Right atrium auricular region (tissue), 2 donors: Measurements from ENCODE around the gene NMB. TPM values are rescaled to one million over a fixed set of nuclear protein-coding genes. Genes with fewer than 3 reads are reported as not detected.

Experiments used
- DNase-seq: peaks from one replicate; pipeline ENCODE4 v3.0.0-alpha.2; 2019; ENCODE audit warnings: low spot score
- H3K27ac ChIP-seq, 2 donors: fragments of 200-600 bp; sonication (generic); 1 replicate in 1 of 2; 2 replicates in 1 of 2; pipeline ENCODE4 v1.5.1; 2016 to 2019
- H3K27me3 ChIP-seq, 2 donors: fragments of 200-600 bp; sonication (generic); one replicate each; pipeline versions ENCODE4 v1.5.1 to v1.6.0; 2017 to 2019
- H3K36me3 ChIP-seq: fragments of 200-600 bp; sonication (generic); one replicate; pipeline ENCODE4 v1.5.1; 2016
- H3K4me1 ChIP-seq, 2 donors: fragments of 200-600 bp; sonication (generic); one replicate each; pipeline versions ENCODE4 v1.5.1 to v1.6.0; 2017 to 2019
- H3K4me3 ChIP-seq, 2 donors: fragments of 200-600 bp; sonication (generic); 1 replicate in 1 of 2; 2 replicates in 1 of 2; pipeline ENCODE4 v1.5.1; 2017 to 2019; ENCODE audit warnings: mild to moderate bottlenecking in 1 of 2, moderate library complexity in 1 of 2
- H3K9me3 ChIP-seq, 2 donors: fragments of 200-600 bp; sonication (generic); one replicate each; pipeline ENCODE4 v1.5.1; 2019
- CTCF ChIP-seq, 2 donors: fragments of 200-600 bp; sonication (generic); IDR thresholded peaks; one replicate each; pipeline ENCODE4 v1.5.1; 2019; ENCODE audit warnings: antibody characterized with exemption in 2 of 2
- total RNA-seq, 2 donors: library from RNA; depleted of rRNA; stranded (reverse); fragments of >200 nt; gene quantifications; one replicate each; pipeline ENCODE4 v1.1.0, GENCODE V29; 2016

The NMB gene
- total RNA-seq, 2 donors from 2014 or later = 1.0 to 6.3 TPM

- H3K27ac ChIP-seq = no peak overlapping the region
- H3K27me3 ChIP-seq = no peaks in the 10 kb centered on the region
- no peak for TF ChIP-seq CTCF (IDR thresholded peaks at IDR 0.05)
- H3K36me3 ChIP-seq = peaks cover 29% of the 10 kb centered on the region
- no peaks in the 10 kb centered on the region for H3K4me1 ChIP-seq
- DNase-seq = no peak
- no peaks in the 10 kb centered on the region for H3K9me3 ChIP-seq
- no peak overlapping the region for H3K4me3 ChIP-seq
Observed at GRCh38 chr15:84681831-84682230, 23.8 kb upstream of the NMB start.

DNA sequence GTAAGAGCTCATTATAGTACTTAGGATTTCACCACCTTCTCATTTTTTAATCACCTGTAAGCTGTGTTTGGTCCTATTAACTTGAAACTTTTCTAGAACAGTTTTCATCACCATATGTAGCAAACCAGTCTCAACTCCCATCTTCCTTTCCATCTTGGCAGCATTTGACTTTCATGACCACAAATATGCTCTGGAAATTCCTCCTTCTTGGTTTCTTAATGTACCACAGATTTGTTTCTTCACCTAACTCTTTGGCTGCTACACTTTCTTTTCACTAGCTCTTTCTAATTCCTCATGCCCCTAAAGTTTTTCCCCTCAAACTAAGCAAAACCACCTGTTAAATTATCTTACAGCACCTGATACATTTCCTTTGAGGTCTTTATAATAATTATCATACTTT lies 13.2 kb upstream of the NMB start:
- peaks cover 43% of the 10 kb centered on the region for H3K36me3 ChIP-seq

GRCh38 chr15:84669726-84670125 lies 11.7 kb upstream of the NMB start:
- no peak overlapping the region for H3K4me3 ChIP-seq
- TF ChIP-seq CTCF (IDR thresholded peaks at IDR 0.05) = no peak
- no peaks in the 10 kb centered on the region for H3K4me1 ChIP-seq
- no peaks in the 10 kb centered on the region for H3K9me3 ChIP-seq
- H3K27me3 ChIP-seq = no peaks in the 10 kb centered on the region
- no peak overlapping the region for H3K27ac ChIP-seq
- peaks cover 51% of the 10 kb centered on the region for H3K36me3 ChIP-seq
- no peak for DNase-seq

More for the DNA sequence above, 13.2 kb upstream of the NMB start:
- no peaks in the 10 kb centered on the region for H3K27me3 ChIP-seq
- H3K4me1 ChIP-seq = no peaks in the 10 kb centered on the region
- no peak for TF ChIP-seq CTCF (IDR thresholded peaks at IDR 0.05)
- H3K9me3 ChIP-seq = no peaks in the 10 kb centered on the region
- DNase-seq = no peak
- no peak overlapping the region for H3K27ac ChIP-seq
- H3K4me3 ChIP-seq = no peak overlapping the region

DNA sequence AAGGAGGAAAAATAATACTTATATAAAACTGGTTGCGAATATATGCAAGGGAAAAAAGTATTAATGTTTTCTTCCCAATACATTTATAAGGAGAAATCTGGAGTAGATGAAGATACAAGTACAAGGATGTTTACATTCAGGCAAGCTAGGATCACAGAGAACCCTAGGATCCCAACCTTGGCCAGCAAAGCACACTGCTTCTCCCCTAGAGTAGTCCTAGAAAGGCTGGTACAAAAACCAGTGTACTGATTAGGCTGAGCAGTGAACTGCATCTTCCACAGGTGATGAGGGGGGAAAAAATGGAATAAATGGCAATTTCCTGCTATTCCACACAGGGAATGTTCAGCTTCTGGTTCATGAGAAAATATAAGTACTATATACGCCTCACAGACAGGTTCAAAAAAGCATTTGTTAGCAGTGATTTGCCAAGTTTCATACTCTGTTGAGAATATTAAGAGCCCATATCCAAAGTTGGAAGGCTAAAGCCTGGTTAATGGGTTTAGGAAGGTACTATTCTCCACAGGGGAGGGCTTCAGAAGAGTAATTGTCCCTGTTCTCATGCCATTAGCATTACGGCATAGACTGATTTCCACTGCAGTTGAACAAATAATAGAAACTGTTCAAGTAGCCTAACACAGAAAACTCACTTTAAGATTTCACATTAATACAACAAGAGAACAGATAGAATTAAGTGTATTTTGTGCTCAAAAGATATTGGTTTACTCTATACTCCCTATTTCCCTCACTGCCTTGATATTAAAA lies 10.4 kb upstream of the NMB start:
- no peak for TF ChIP-seq CTCF (IDR thresholded peaks at IDR 0.05)
- no peaks in the 10 kb centered on the region for H3K27me3 ChIP-seq

DNA sequence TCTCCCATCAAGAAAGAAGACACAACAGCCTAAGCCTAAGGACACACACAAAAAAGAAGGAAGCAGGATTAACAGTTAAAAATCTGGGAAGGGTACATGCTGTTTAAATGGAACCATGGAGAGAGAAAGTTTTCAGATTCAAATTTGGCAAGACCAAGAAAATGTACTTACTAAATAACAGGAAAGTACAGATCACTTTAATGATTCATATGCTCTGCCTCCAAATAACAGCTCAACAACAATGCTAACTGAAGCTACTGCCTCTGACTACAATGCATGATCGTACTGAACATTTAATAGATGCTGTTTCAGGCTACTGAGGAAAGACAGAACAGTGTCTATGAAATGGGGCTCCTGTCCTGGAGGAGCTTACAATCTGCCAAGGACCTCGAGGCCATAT lies 8.4 kb upstream of the NMB start:
- H3K36me3 ChIP-seq = peaks cover 43% of the 10 kb centered on the region
- no peaks in the 10 kb centered on the region for H3K9me3 ChIP-seq
- no peaks in the 10 kb centered on the region for H3K4me1 ChIP-seq
- TF ChIP-seq CTCF (IDR thresholded peaks at IDR 0.05) = no peak
- no peaks in the 10 kb centered on the region for H3K27me3 ChIP-seq
- no peak overlapping the region for H3K4me3 ChIP-seq
- no peak overlapping the region for H3K27ac ChIP-seq
- no peak for DNase-seq

More for the DNA sequence above, 10.4 kb upstream of the NMB start:
- Histone ChIP-seq H3K4me3 (no peak overlapping the region), H3K36me3 (peaks cover 43% of the 10 kb centered on the region), H3K9me3 (no peaks in the 10 kb centered on the region), H3K27ac (no peak overlapping the region), H3K4me1 (no peaks in the 10 kb centered on the region)
- DNase-seq = no peak

DNA sequence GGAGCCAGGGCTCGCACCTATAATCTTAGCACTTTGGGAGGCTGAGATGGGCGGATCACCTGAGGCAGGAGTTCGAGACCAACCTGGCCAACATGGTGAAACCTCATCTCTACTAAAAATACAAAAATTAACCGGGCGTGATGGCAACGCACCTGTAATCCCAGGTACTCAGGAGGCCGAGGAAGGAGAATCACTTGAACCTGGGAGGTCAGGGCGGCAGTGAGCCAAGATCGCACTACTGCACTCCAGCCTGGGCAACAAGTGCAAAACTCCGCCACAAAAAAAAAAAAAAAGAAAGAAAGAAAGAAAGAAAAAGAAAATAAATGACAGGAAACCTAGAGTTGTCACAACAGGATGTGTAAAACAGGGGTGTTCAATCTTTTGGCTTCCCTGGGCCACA lies 3.0 kb upstream of the NMB start:
- TF ChIP-seq CTCF (IDR thresholded peaks at IDR 0.05) = no peak
- DNase-seq = no peak
- H3K27me3 ChIP-seq = no peaks in the 10 kb centered on the region
- H3K36me3 ChIP-seq = peaks cover 11% of the 10 kb centered on the region
- no peak overlapping the region for H3K27ac ChIP-seq
- H3K9me3 ChIP-seq = no peaks in the 10 kb centered on the region
- H3K4me3 ChIP-seq = no peak overlapping the region
- H3K4me1 ChIP-seq = peaks cover 0 to 19% of the 10 kb centered on the region in 2 donors
